Measurements from ENCODE around the gene XRN2. TPM values are rescaled to one million over a fixed set of nuclear protein-coding genes. Genes with fewer than 3 reads are reported as not detected.

XRN2 gene
- total and polyA plus RNA-seq, 4 donors = 20.9 to 40.3 (median 25.2) TPM

- peaks cover 10 to 48% (median 40%) of the 10 kb centered on the region in 4 donors for H3K36me3 ChIP-seq (ENCODE audit: control insufficient read depth in 4 of 4, insufficient read depth in 3 of 4, low read depth in 1 of 4, low read length in 3 of 4)
- WGBS = 96% methylated on average over 5 of the region's 5 CpGs
Measured at GRCh38 chr20:21358737-21359136, 55.6 kb downstream of the XRN2 start.

More at GRCh38 chr20:21358737-21359136, 55.6 kb downstream of the XRN2 start:
- Histone ChIP-seq H3K27ac (ENCODE audit: low read depth in 1 of 2, low read length in 2 of 2) (no peak overlapping the region), H3K9me3 (ENCODE audit: control insufficient read depth in 4 of 4, low read length in 3 of 4) (no peaks in the 10 kb centered on the region), H3K4me3 (ENCODE audit: low read depth in 1 of 3, low read length in 3 of 3) (no peak overlapping the region), H3K4me1 (ENCODE audit: control insufficient read depth in 4 of 4, insufficient read depth in 4 of 4, low read length in 3 of 4) (peaks cover 0 to 1% (median 0%) of the 10 kb centered on the region in 4 donors), H3K9ac (ENCODE audit: low read depth in 1 of 2, low read length in 2 of 2) (no peak overlapping the region), H3K27me3 (ENCODE audit: control insufficient read depth in 4 of 4, insufficient read depth in 4 of 4, low read length in 3 of 4) (no peaks in the 10 kb centered on the region)
- TF ChIP-seq SP1 (IDR thresholded peaks at IDR 0.05) (no peak), RAD21 (IDR thresholded peaks at IDR 0.05) (no peak), HNF4A (conservative IDR thresholded peaks at IDR 0.05) (no peak), JUND (IDR thresholded peaks at IDR 0.05) (no peak), TAF1 (conservative IDR thresholded peaks at IDR 0.05) (no peak), EGR1 (IDR thresholded peaks at IDR 0.05; ENCODE audit: low read depth in 2 of 2) (no peak), MAX (IDR thresholded peaks at IDR 0.05) (no peak), HNF4G (IDR thresholded peaks at IDR 0.05) (no peak), FOXA1 (IDR thresholded peaks at IDR 0.05) (no peak), FOXA2 (IDR thresholded peaks at IDR 0.05) (no peak), GABPA (IDR thresholded peaks at IDR 0.05 in 1 of 2, conservative IDR thresholded peaks at IDR 0.05 in 1 of 2) (no peak), YY1 (IDR thresholded peaks at IDR 0.05) (no peak), NR2F2 (IDR thresholded peaks at IDR 0.05) (no peak), RXRA (IDR thresholded peaks at IDR 0.05) (no peak)
- TF ChIP-seq, protein P1, sequence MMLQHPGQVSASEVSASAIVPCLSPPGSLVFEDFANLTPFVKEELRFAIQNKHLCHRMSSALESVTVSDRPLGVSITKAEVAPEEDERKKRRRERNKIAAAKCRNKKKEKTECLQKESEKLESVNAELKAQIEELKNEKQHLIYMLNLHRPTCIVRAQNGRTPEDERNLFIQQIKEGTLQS (IDR thresholded peaks at IDR 0.05) = no peak
- TF ChIP-seq, protein P2, sequence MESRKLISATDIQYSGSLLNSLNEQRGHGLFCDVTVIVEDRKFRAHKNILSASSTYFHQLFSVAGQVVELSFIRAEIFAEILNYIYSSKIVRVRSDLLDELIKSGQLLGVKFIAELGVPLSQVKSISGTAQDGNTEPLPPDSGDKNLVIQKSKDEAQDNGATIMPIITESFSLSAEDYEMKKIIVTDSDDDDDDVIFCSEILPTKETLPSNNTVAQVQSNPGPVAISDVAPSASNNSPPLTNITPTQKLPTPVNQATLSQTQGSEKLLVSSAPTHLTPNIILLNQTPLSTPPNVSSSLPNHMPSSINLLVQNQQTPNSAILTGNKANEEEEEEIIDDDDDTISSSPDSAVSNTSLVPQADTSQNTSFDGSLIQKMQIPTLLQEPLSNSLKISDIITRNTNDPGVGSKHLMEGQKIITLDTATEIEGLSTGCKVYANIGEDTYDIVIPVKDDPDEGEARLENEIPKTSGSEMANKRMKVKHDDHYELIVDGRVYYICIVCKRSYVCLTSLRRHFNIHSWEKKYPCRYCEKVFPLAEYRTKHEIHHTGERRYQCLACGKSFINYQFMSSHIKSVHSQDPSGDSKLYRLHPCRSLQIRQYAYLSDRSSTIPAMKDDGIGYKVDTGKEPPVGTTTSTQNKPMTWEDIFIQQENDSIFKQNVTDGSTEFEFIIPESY (IDR thresholded peaks at IDR 0.05) = no peak
- TF ChIP-seq, protein P3, sequence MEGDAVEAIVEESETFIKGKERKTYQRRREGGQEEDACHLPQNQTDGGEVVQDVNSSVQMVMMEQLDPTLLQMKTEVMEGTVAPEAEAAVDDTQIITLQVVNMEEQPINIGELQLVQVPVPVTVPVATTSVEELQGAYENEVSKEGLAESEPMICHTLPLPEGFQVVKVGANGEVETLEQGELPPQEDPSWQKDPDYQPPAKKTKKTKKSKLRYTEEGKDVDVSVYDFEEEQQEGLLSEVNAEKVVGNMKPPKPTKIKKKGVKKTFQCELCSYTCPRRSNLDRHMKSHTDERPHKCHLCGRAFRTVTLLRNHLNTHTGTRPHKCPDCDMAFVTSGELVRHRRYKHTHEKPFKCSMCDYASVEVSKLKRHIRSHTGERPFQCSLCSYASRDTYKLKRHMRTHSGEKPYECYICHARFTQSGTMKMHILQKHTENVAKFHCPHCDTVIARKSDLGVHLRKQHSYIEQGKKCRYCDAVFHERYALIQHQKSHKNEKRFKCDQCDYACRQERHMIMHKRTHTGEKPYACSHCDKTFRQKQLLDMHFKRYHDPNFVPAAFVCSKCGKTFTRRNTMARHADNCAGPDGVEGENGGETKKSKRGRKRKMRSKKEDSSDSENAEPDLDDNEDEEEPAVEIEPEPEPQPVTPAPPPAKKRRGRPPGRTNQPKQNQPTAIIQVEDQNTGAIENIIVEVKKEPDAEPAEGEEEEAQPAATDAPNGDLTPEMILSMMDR (IDR thresholded peaks at IDR 0.05; ENCODE audit: low read depth, low read length, missing input control) = no peak
- TF ChIP-seq, protein P4, sequence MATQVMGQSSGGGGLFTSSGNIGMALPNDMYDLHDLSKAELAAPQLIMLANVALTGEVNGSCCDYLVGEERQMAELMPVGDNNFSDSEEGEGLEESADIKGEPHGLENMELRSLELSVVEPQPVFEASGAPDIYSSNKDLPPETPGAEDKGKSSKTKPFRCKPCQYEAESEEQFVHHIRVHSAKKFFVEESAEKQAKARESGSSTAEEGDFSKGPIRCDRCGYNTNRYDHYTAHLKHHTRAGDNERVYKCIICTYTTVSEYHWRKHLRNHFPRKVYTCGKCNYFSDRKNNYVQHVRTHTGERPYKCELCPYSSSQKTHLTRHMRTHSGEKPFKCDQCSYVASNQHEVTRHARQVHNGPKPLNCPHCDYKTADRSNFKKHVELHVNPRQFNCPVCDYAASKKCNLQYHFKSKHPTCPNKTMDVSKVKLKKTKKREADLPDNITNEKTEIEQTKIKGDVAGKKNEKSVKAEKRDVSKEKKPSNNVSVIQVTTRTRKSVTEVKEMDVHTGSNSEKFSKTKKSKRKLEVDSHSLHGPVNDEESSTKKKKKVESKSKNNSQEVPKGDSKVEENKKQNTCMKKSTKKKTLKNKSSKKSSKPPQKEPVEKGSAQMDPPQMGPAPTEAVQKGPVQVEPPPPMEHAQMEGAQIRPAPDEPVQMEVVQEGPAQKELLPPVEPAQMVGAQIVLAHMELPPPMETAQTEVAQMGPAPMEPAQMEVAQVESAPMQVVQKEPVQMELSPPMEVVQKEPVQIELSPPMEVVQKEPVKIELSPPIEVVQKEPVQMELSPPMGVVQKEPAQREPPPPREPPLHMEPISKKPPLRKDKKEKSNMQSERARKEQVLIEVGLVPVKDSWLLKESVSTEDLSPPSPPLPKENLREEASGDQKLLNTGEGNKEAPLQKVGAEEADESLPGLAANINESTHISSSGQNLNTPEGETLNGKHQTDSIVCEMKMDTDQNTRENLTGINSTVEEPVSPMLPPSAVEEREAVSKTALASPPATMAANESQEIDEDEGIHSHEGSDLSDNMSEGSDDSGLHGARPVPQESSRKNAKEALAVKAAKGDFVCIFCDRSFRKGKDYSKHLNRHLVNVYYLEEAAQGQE (IDR thresholded peaks at IDR 0.05) = no peak
- no peak for DNase-seq (ENCODE audit: low spot score)

All from liver (tissue), 9 donors.